ENCODE data around the gene ZNF428.

The ZNF428 gene, protein sequence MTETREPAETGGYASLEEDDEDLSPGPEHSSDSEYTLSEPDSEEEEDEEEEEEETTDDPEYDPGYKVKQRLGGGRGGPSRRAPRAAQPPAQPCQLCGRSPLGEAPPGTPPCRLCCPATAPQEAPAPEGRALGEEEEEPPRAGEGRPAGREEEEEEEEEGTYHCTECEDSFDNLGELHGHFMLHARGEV

DNA sequence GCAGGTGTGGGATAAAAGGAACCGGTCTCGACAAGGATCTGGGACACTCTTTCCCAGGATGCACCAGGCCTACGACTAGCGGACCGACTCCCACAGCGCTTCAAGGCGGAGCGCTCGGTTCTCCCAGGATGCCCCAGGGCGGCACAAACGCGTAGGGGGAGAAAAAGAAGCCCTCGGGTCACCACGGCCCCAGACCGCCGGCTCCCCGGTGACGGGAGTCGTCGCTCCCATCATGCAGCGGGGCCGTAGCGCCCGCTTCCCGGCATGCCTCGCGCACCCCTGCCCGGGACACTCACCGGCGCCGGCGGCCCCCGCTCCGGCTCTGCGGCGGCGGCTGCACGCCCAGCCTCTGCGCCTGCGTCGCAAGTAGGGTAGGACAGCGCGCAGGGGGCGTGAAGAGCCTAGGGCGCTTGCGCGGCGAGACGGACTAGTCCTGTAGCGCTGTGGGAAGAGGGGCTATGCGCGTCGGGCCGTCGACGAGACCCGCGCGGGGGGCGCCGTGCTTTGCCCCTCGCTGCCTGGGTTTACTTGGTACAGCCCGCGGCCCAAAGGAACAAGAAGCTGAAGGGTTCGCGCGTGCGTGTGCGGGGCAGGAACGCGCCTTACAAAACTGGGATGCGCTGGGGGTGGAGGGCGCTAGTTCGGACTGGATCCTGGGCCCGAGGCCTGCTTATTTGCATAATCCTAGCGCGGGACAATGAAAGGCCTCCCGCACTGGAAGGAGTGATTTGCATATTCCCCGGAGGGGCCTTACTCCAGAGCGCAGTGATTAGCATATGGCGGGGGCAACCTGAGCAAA is at the start of gene ZNF428:
ZNF428 (minus strand) TSS at position 368 of the 799 bp plus-strand sequence. CDS start 5,325 bp downstream, outside the sequence.
- no peaks in the 10 kb centered on the region for H3K9me3 ChIP-seq (ENCODE audit: control insufficient read depth, low read length)
- no peaks in the 10 kb centered on the region for H3K36me3 ChIP-seq (ENCODE audit: control insufficient read depth, insufficient read depth, low read length, severe bottlenecking)
- DNase-seq (ENCODE audit: low read depth) = peak; percentile 95
- peaks cover 14% of the 10 kb centered on the region for H3K4me1 ChIP-seq (ENCODE audit: control insufficient read depth, insufficient read depth, low read length)
- peak within 1 kb of the TSS; percentile 94 for H3K4me3 ChIP-seq (ENCODE audit: low read length)
- no peaks in the 10 kb centered on the region for H3K27me3 ChIP-seq (replicated peaks; ENCODE audit: control insufficient read depth, insufficient read depth, low read length)
- H3K9ac ChIP-seq (ENCODE audit: low read length) = peak within 1 kb of the TSS; percentile 88

DNA sequence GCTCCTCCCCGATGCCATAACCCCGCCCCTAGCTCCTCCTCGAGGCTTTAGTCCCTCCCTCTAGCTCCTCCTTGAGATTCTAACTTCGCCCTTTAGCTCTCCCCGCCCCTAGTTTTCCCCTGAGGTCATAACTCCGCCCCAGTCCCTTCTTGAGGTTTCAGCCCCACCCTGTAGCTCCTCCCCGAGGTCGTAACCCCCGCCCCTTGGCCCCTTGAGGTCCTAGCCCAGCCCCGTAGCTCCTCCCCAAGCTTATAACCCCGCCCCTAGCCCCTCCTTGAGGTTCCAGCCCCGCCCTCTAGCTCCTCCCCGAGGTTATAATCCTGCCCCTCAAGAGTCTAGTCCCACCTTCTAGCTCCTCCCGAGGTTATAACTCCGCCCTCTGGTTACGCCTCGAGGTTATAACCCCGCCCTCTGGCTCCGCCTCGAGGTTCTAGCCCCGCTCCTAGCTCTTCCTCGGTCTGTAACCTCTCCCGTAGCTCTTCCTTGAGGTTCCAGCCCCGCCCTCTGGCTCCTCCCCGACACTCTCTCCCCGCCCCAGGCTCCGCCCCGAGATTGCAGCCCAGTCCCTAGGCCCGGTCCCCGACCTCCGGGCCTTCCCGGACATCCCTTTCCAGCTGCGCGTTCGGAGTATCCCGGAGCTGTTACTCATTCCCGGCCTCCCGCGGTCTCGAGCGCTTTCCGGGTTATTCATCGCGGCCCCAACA is 49.1 kb upstream of the ZNF428 start:
- peak; percentile 100 for DNase-seq (ENCODE audit: low read depth)
- H3K4me3 ChIP-seq (ENCODE audit: low read length) = peak overlapping the region; percentile 93
- peak overlapping the region; percentile 95 for H3K9ac ChIP-seq (ENCODE audit: low read length)
- H3K9me3 ChIP-seq (ENCODE audit: control insufficient read depth, low read length) = no peaks in the 10 kb centered on the region
- H3K36me3 ChIP-seq (ENCODE audit: control insufficient read depth, insufficient read depth, low read length, severe bottlenecking) = peaks cover 36% of the 10 kb centered on the region
- peaks cover 24% of the 10 kb centered on the region for H3K4me1 ChIP-seq (ENCODE audit: control insufficient read depth, insufficient read depth, low read length)
- H3K27me3 ChIP-seq (replicated peaks; ENCODE audit: control insufficient read depth, insufficient read depth, low read length) = no peaks in the 10 kb centered on the region

DNA sequence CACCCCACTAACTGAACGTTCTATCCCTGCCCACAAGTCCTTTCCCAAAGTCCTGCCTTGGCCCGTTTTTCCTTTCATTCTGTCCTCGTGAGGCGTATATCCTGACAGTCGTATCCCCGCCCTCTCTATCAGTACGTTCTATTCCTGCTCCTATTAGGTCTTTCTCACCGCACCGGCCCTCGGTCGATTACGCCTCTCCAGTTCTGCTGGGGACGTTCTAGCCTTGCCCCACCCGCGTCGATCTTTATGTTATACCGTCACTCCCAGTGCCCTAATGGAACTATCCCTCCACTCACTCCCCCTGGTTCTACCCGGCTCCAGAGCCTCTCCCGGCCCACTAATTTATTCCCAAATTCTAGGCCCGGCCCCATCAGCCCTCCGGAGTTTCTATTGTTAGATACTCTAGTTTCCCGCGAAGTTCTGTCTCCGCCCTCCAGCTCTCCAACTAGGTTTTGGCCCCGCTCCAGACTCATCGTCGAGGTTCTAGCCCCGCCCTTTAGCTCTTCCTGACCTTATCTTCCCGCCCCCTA is 48.5 kb upstream of the ZNF428 start:
- H3K9me3 ChIP-seq (ENCODE audit: control insufficient read depth, low read length) = no peaks in the 10 kb centered on the region
- no peak for DNase-seq (ENCODE audit: low read depth)
- no peaks in the 10 kb centered on the region for H3K27me3 ChIP-seq (replicated peaks; ENCODE audit: control insufficient read depth, insufficient read depth, low read length)
- H3K4me1 ChIP-seq (ENCODE audit: control insufficient read depth, insufficient read depth, low read length) = peaks cover 24% of the 10 kb centered on the region
- peak overlapping the region; percentile 67 for H3K9ac ChIP-seq (ENCODE audit: low read length)
- peak overlapping the region; percentile 74 for H3K4me3 ChIP-seq (ENCODE audit: low read length)
- H3K36me3 ChIP-seq (ENCODE audit: control insufficient read depth, insufficient read depth, low read length, severe bottlenecking) = peaks cover 42% of the 10 kb centered on the region

DNA sequence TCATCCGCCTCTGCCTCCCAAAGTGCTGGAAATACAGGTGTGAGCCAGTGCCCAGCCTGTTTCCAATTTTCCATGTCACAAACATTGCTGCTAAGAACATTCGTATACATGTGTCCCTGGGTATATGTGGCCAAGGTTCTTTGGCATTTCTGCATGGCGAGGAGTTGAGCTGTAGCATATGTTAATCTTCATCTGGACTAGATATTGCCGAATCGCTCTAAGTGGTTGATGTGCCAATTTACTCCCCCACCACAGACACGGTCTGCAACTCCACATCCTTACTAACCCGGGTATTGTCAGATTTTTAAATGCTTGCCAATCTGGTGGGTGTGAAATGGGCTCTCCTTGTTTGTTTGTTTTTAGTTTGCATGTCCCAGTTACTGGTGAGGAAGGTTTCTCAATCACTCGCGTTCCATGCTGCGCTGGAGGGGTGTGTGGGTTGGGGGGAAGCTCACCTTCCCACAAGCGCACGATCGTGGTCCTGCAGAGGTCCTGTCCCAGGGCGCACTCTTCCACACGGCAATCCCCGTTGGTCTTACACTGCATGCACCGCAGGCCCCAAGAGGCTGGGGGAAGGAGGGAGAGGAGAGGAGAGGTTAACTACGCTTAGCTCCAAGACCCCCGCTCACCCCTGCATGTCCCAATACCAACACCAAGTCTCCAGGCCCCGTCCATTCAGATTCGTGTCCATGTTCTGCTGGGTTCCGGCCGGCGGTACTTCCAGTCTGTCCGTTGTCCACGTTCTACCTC is 47.9 kb upstream of the ZNF428 start:
- Histone ChIP-seq H3K9me3 (ENCODE audit: control insufficient read depth, low read length) (no peaks in the 10 kb centered on the region), H3K4me3 (ENCODE audit: low read length) (peak overlapping the region; percentile 74), H3K27me3 (replicated peaks; ENCODE audit: control insufficient read depth, insufficient read depth, low read length) (no peaks in the 10 kb centered on the region), H3K4me1 (ENCODE audit: control insufficient read depth, insufficient read depth, low read length) (peaks cover 22% of the 10 kb centered on the region), H3K9ac (ENCODE audit: low read length) (peak overlapping the region; percentile 67), H3K36me3 (ENCODE audit: control insufficient read depth, insufficient read depth, low read length, severe bottlenecking) (peaks cover 47% of the 10 kb centered on the region)
- DNase-seq (ENCODE audit: low read depth) = no peak

DNA sequence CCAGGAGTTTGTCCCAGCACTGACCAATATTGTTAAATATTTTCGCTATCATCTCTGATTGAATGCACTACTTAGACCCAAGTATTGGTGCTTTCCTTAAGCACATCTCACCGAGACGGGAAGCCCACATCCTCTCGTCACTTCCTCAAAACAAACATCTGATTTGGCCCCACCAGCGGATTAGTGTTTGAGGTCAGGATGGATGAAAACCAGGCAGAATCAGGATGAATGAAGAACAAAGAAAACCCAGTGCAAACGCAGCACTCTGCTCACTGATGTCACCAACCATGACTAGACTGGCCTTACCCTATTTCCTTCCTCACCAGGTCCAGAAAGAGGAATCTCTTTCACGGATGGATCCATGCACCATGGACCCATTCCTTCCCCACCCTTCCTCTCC is 44.6 kb upstream of the ZNF428 start:
- Histone ChIP-seq H3K27me3 (replicated peaks; ENCODE audit: control insufficient read depth, insufficient read depth, low read length) (no peaks in the 10 kb centered on the region), H3K36me3 (ENCODE audit: control insufficient read depth, insufficient read depth, low read length, severe bottlenecking) (peaks cover 61% of the 10 kb centered on the region)
- no peak for DNase-seq (ENCODE audit: low read depth)

DNA sequence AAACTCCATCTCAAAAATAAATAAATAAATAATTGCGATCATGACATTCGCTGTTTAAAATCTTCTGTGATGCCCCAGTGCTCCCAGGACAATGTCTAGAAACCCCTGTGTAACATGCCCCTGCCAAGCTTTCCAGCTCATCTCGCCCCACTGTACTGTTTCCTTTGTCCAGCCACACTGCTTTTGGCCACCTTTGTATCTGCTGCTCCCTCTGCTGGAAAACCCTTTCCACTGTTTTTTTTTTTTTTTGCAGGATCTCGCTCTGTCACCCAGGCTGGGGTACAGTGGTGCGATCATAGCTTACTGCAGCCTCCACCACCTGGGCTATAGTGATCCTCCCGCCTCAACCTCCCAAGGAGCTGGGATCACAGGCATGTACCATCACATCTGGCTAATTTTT is 43.1 kb upstream of the ZNF428 start:
- no peaks in the 10 kb centered on the region for H3K9me3 ChIP-seq (ENCODE audit: control insufficient read depth, low read length)
- DNase-seq (ENCODE audit: low read depth) = peak; percentile 35
- H3K4me3 ChIP-seq (ENCODE audit: low read length) = no peak overlapping the region
- H3K36me3 ChIP-seq (ENCODE audit: control insufficient read depth, insufficient read depth, low read length, severe bottlenecking) = peaks cover 69% of the 10 kb centered on the region
- H3K9ac ChIP-seq (ENCODE audit: low read length) = no peak overlapping the region
- H3K27me3 ChIP-seq (replicated peaks; ENCODE audit: control insufficient read depth, insufficient read depth, low read length) = no peaks in the 10 kb centered on the region
- H3K4me1 ChIP-seq (ENCODE audit: control insufficient read depth, insufficient read depth, low read length) = peaks cover 2% of the 10 kb centered on the region

More for the DNA sequence above, 44.6 kb upstream of the ZNF428 start:
- H3K9ac ChIP-seq (ENCODE audit: low read length) = no peak overlapping the region
- no peak overlapping the region for H3K4me3 ChIP-seq (ENCODE audit: low read length)
- H3K9me3 ChIP-seq (ENCODE audit: control insufficient read depth, low read length) = no peaks in the 10 kb centered on the region
- peaks cover 6% of the 10 kb centered on the region for H3K4me1 ChIP-seq (ENCODE audit: control insufficient read depth, insufficient read depth, low read length)

DNA sequence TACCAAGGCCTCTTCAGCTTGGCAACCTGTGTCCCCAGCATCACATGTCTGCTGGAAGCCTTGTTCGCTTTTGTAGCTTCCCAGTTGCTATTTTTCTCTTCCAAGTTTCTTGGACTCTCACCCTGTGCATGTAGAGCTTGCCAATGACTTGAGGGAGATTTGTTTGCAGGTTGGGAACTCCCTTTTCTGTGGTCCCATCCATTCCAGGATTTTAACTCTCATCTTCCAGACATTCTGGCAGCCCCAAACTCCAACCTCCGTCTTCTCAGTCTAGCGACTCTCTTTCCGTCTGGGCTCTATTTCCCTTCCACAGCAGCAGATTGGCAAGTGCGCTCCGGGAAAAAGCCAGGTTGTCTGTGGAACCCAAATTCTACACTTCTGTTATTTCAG is 41.5 kb upstream of the ZNF428 start:
- H3K9me3 ChIP-seq (ENCODE audit: control insufficient read depth, low read length) = no peaks in the 10 kb centered on the region
- no peak for DNase-seq (ENCODE audit: low read depth)
- H3K36me3 ChIP-seq (ENCODE audit: control insufficient read depth, insufficient read depth, low read length, severe bottlenecking) = peaks cover 64% of the 10 kb centered on the region
- H3K4me3 ChIP-seq (ENCODE audit: low read length) = no peak overlapping the region
- no peak overlapping the region for H3K9ac ChIP-seq (ENCODE audit: low read length)
- no peaks in the 10 kb centered on the region for H3K27me3 ChIP-seq (replicated peaks; ENCODE audit: control insufficient read depth, insufficient read depth, low read length)
- H3K4me1 ChIP-seq (ENCODE audit: control insufficient read depth, insufficient read depth, low read length) = no peaks in the 10 kb centered on the region

DNA sequence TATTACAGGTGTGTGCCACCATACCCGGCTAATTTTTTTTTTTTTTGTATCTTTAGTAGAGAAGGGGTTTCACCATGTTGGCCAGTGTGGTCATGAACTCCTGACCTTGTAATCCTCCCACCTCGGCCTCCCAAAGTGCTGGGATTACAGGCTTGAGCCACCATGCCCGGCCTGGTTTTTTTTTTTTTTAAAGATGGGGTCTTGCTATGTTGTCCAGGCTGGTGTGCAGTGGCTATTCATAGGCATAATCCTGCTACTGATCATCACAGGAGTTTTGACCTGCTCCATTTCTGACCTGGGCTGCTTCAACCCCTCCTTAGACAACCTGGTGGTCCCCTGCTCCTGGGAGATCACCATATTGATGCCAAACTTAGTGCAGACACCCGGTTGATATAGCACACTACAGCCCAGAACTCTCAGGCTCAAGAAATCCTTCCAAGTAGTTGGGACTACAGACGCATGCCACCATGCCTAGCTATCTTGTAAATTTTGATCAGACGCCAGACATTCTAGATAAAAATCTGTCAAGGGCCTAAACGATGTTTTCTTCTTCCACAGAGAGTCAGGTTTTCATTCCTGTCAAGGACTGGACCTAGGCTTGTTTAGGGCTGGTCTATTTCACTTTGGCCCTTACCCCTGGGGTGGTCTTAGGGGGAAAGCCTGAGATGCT is 41.0 kb upstream of the ZNF428 start:
- Histone ChIP-seq H3K4me1 (ENCODE audit: control insufficient read depth, insufficient read depth, low read length) (no peaks in the 10 kb centered on the region), H3K9me3 (ENCODE audit: control insufficient read depth, low read length) (no peaks in the 10 kb centered on the region), H3K9ac (ENCODE audit: low read length) (no peak overlapping the region), H3K27me3 (replicated peaks; ENCODE audit: control insufficient read depth, insufficient read depth, low read length) (no peaks in the 10 kb centered on the region), H3K4me3 (ENCODE audit: low read length) (no peak overlapping the region), H3K36me3 (ENCODE audit: control insufficient read depth, insufficient read depth, low read length, severe bottlenecking) (peaks cover 65% of the 10 kb centered on the region)
- DNase-seq (ENCODE audit: low read depth) = no peak

DNA sequence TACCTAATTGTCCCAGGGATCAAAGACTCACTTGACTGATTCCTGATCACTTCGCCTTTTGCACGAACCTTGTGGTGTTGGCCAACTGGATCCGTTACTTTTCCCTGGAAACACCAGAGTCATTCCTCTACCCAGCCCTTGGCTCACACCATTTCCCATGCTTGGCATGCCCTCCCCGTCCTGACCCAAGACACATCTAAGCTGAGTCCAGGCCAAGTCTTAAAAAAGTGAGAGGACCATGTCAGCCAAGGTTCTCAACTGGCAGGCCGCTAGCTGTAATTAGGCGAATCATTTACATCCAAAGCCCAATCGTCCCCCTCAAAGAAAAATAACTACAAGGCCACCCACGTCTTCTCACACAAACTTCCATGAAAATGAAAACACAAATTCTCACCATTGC is 39.1 kb upstream of the ZNF428 start:
- no peak for DNase-seq (ENCODE audit: low read depth)
- Histone ChIP-seq H3K9ac (ENCODE audit: low read length) (no peak overlapping the region), H3K27me3 (replicated peaks; ENCODE audit: control insufficient read depth, insufficient read depth, low read length) (no peaks in the 10 kb centered on the region), H3K36me3 (ENCODE audit: control insufficient read depth, insufficient read depth, low read length, severe bottlenecking) (peaks cover 64% of the 10 kb centered on the region), H3K4me3 (ENCODE audit: low read length) (no peak overlapping the region), H3K9me3 (ENCODE audit: control insufficient read depth, low read length) (no peaks in the 10 kb centered on the region), H3K4me1 (ENCODE audit: control insufficient read depth, insufficient read depth, low read length) (no peaks in the 10 kb centered on the region)

DNA sequence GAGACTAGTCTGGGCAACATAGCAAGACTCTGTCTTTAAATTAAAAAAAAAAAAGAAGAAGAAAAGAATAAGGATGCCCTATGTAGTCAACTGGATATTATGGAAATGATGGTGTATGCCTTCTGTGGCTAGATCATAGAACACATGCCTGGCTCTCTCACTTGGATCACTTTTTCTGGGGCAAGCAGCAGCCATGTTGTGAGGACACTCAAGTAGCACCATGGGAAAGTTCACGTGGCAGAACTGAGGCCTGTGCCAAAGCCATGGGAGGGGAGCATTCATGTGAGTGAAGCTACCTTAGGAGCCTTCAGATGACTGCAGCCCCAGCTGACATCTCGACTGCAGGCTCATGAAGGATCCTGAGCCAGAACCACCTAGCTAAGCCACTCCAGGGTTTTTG is 38.6 kb upstream of the ZNF428 start:
- DNase-seq (ENCODE audit: low read depth) = no peak
- Histone ChIP-seq H3K27me3 (replicated peaks; ENCODE audit: control insufficient read depth, insufficient read depth, low read length) (no peaks in the 10 kb centered on the region), H3K9me3 (ENCODE audit: control insufficient read depth, low read length) (no peaks in the 10 kb centered on the region), H3K4me3 (ENCODE audit: low read length) (no peak overlapping the region), H3K4me1 (ENCODE audit: control insufficient read depth, insufficient read depth, low read length) (no peaks in the 10 kb centered on the region), H3K36me3 (ENCODE audit: control insufficient read depth, insufficient read depth, low read length, severe bottlenecking) (peaks cover 64% of the 10 kb centered on the region), H3K9ac (ENCODE audit: low read length) (no peak overlapping the region)

All from adipocyte (in vitro differentiated cells).